SKM-1 treated with dmso at 0.1 percent for 144 hours (cell line): Measurements from ENCODE around the gene RIC3.
A peak's percentile ranks its signal among the peaks of the same experiment; 100 is the strongest.
"Not testable (repeated sequence)": the region's sequence is repeated elsewhere in the genome, so short reads cannot be mapped to it uniquely, and the experiment has no call there.

Experiments used
- DNase-seq: peaks from one replicate; lab custom pipeline; 2025; ENCODE audit not compliant: unreplicated experiment; lab: John Stamatoyannopoulos, UW

The RIC3 gene

GRCh38 chr11:8192016-8192895, 23.4 kb upstream of the RIC3 start:
- peak; percentile 36 for DNase-seq

GRCh38 chr11:8190431-8190830, 21.6 kb upstream of the RIC3 start:
- DNase-seq: no peak

DNA sequence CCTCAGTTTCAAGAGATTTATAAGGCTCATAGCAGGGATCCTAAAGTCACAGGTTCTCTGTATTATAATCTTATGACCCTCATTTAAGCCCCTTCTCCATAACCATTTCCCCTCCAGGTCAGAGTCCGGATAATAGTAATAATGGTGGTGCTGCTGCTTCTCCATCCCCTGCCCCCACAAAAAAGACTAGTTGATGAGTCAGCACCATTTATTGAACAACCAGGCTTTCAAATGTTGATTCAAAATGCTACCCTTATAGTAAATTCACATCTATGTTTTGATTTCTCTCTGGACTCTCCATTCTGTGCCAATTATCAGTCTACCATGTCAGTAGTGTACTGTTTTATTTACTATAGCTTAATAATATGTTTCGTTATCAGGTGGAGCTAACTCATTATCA, 17.6 kb upstream of the RIC3 start:
- DNase-seq: no peak

GRCh38 chr11:8183111-8183510, 14.3 kb upstream of the RIC3 start:
- DNase-seq: no peak

DNA sequence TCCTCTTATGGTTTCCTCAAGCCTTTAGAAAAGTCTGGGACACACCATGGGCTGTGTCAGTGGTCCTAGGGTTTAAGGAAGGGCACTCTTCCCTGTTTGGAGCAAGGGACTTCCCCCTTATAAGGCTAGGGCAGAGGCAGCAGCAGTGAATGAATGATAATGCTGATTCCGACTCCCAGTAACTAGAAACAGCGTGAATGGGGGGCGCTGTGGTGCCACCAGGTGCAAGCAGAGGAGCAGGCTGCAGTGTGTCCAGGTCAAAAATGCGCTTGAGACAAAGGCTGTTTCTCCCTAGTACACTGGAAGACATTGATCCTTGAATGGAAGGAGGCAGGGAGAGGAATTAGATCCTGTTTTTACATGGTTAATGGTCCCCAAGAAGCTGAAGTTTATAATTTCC, 11.6 kb upstream of the RIC3 start:
- DNase-seq: no peak

GRCh38 chr11:8178297-8178696, 9.5 kb upstream of the RIC3 start:
- no peak for DNase-seq

DNA sequence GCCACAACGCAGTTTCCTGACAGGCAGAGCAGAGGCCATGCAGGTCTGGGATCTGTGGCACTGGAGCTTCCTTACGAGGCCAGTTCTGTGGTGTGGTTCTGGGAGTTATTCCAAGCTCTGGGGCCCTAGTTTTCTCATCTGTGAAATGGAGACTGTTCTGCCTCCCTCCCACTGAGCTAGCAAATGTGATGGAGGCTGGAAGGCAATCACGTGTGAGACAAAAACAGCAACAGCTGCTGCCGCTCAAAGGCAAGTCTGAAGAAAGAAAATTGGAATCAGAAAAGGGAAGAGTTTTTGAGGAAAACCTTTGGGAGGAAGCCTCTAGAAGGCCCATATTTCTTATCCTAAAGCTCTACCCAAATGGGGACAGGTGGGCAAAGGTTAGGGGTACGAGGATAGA, 8.3 kb upstream of the RIC3 start:
- DNase-seq: no peak

DNA sequence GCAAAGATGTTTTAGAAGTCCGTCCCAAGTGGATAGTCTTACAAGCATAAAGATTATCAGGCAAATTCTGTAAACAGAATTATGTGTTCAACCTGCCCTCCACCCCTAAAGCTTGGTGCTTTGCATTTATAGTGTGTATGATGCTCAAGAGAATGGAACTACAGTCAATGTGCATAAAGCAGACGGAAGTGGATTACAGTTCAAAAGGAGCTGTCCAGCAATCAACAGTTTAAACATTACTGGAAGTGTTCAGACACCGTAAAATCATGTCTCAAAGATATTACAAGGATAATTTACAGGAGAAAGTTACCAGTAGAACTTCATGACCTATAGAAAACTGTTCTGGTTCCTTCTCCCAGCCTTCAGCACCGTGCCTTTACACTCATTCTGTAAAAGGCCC, 1.0 kb downstream of the RIC3 start:
- DNase-seq: no peak

DNA sequence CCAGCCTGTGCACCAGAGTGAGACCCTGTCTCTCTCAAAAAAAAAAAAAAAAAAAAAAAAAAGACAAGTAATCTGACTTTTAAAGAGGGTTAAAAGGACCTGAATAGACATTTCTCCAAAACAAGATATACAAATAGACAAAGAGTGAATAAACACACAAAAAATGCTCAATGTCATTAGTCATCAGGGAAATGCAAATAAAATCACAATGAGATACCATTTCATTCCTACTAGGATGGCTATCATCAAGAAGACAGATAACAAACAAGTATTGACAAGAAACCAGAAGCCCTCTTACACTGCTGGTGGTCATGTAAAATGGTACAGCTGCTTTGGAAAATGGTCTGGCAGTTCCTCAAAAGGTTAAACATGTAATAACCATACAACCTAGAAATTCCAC, 4.1 kb downstream of the RIC3 start:
- DNase-seq: no peak

DNA sequence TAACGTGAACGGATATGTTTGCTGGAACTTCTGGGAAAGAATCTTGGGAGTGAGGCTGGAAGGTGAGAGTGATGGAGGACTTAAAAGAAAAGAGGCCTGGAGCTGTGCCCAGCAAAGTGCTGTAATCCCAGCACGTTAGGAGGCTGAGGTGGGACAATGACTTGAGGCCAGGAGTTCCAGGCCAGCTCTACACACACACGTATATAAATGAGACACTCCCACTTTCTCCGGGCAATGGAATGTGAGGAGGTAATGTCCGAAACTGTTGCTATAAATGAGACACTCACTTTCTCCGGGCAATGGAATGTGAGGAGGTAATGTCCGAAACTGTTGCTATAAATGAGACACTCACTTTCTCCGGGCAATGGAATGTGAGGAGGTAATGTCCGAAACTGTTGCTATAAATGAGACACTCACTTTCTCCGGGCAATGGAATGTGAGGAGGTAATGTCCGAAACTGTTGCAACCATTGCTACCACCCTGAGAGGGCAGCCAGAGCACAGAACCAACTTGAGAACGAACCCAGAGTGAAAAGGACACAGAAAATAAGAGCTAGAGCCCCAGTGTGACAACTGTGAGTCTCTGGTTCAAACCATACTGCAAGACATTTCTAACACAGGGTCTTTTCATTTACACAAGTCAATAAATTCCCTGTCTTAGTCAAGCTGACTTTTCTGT, 7.1 kb downstream of the RIC3 start:
- DNase-seq: not testable (repeated sequence)

GRCh38 chr11:8156877-8157276, 11.9 kb downstream of the RIC3 start:
- no peak for DNase-seq

GRCh38 chr11:8149726-8150125, 19.1 kb downstream of the RIC3 start:
- no peak for DNase-seq

- no peak for DNase-seq
These were observed 30.3 kb downstream of the RIC3 start for GRCh38 chr11:8138526-8138925.

- DNase-seq: no peak
These were observed 41.4 kb downstream of the RIC3 start for GRCh38 chr11:8127447-8127846.

DNA sequence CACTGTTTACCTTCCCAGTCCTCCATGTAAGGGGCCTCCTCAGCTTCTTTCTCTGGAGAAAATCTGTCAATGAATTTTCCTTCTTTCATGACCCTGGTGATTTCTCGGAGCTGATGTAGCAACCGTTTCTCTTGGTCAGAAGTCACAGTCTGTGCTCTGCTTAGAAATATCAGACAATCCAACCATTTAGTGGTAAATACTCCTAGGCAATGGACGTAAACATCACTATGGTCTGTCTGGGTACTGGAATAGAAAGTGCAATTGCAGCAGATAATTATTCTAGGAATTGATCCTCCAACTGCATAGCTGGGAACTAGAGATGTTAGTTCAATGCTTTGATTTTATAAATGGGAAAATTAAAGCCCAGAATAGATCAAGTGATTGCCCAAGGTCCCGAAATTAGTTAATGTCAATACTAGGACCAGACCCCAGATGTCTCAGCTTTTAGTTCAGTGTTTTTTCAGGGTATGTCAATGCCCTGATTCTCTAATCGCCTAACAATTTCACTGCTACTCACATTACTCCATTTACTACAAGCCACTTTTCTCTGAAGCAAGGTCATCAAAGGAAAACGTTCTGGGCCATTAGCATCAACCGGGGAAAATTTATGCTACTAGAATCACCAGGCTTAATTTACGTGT, 42.1 kb downstream of the RIC3 start:
- DNase-seq: no peak

DNA sequence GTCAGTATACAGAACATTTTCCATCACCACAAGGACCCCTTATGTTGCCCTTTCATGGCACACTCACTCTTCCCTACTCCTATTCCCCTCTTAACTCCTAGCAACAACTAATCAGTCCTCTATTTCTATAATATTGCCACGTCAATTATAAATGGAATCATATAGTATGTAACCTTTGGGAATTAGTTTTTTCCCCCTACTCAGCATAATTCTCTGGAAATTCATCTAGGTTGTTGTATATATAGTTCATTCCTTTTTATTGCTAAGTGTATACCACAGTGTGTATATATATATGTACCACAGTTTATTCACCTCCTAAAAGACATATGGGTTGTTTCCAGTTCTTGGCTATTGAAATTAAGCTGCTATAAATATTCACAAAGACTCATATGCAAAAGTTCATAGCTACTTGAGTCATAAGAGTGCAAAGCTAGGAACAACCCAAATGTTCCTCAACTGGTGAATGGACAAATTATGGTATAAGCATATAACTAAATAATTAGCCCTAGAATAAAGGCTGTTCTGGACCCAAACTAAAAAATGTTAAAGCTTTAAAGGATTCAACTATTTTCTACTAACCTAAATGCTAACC, 46.6 kb downstream of the RIC3 start:
- DNase-seq: no peak

GRCh38 chr11:8111636-8112035, 57.2 kb downstream of the RIC3 start:
- DNase-seq: no peak

DNA sequence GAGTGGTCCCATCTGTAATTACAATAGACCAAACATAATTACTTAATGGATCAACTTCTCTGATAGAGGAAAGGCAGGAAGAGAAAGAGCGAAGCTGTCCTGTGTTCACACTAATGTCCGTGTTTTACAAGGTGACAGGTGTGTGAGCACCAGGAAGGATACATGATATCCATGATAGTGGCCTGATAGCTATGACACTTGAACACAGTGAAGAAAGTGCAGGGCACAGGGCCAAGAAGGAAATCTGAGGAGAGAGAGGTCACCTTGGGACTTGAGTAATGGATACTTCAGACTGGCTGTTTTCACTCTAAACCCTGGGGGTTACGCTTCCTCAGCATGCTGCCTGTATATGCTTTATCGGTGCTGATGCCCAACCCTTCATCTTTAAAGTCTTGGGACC, 58.4 kb downstream of the RIC3 start:
- DNase-seq: no peak

- DNase-seq: no peak
These were observed 59.1 kb downstream of the RIC3 start for GRCh38 chr11:8109675-8110074.

DNA sequence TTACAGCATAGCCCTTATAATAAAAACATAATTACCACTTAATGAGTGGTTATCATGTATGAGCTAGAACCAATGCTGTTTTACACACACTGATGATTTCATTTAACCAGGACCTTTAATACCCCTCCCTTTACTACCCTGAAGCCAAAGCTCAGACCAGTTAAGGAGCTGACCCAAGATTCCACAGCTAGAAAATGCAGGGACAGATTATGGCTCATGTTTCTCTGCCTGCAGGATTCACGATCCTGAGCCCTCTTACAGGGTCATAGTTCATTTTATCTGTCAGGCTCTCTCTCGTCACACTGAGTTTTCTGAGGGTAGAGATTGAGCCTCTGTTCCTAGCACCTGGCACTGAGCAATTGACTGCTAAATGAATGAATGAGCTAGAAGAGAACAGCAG, 60.4 kb downstream of the RIC3 start:
- DNase-seq: no peak

DNA sequence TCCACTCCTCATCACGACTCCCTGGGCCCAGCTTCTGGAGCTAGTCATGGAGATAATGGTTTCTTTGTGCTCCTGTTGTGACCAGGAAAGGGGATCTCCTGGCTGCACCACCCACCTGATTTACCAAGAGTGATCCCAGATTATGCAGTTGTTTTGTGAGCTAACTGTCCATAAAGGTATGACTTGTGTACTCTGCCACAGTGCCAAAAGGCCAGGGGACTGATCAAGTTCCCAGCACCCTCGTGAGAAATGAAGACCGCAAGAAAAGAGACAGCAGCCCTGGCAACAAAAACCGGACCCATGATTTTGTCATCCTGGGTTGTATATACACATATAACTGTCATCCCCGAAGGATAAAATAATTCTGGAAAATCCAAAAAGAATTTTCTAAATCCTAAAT, 61.2 kb downstream of the RIC3 start:
- no peak for DNase-seq

- no peak for DNase-seq
These were observed 62.1 kb downstream of the RIC3 start for GRCh38 chr11:8106679-8107078.
